C4-2B (cell line): ENCODE data around the gene DET1.
"Not testable (repeated sequence)": the region's sequence is repeated elsewhere in the genome, so short reads cannot be mapped to it uniquely, and the experiment has no call there.

ENCODE experiments used
- H3K27ac ChIP-seq: fragments of 450-650 bp; 2 replicates; pipeline ENCODE4 v1.5.1; 2017
- CTCF ChIP-seq: fragments of 450-650 bp; conservative IDR thresholded peaks from 2 replicates; pipeline ENCODE4 v1.5.1; 2017; ENCODE audit warnings: mild to moderate bottlenecking
- ZFX ChIP-seq: fragments of 450-650 bp; IDR thresholded peaks from 2 replicates; pipeline ENCODE4 v1.6.1; 2017

DET1 gene

GRCh38 chr15:88535607-88536313 lies 10.7 kb downstream of the DET1 start:
- no peak for TF ChIP-seq ZFX
- no peak for TF ChIP-seq CTCF
- H3K27ac ChIP-seq: no peak overlapping the region

GRCh38 chr15:88535100-88535499 lies 11.4 kb downstream of the DET1 start:
- no peak for TF ChIP-seq ZFX
- no peak for TF ChIP-seq CTCF
- H3K27ac ChIP-seq: no peak overlapping the region

- TF ChIP-seq CTCF (no peak), ZFX (no peak)
- no peak overlapping the region for H3K27ac ChIP-seq
Observed at GRCh38 chr15:88533376-88533775, 13.1 kb downstream of the DET1 start.

GRCh38 chr15:88529021-88529630 lies 17.4 kb downstream of the DET1 start:
- TF ChIP-seq CTCF: no peak
- TF ChIP-seq ZFX: no peak
- H3K27ac ChIP-seq: no peak overlapping the region

GRCh38 chr15:88526247-88526879 lies 20.1 kb downstream of the DET1 start:
- no peak overlapping the region for H3K27ac ChIP-seq
- TF ChIP-seq ZFX: no peak
- no peak for TF ChIP-seq CTCF

- TF ChIP-seq CTCF (no peak), ZFX (no peak)
- no peak overlapping the region for H3K27ac ChIP-seq
Observed at GRCh38 chr15:88525418-88525817, 21.1 kb downstream of the DET1 start.

GRCh38 chr15:88524094-88524493 lies 22.4 kb downstream of the DET1 start:
- not testable (repeated sequence) for H3K27ac ChIP-seq

GRCh38 chr15:88518903-88519302 lies 27.6 kb downstream of the DET1 start:
- no peak overlapping the region for H3K27ac ChIP-seq
- TF ChIP-seq ZFX (no peak), CTCF (no peak)
